Suprapubic skin (tissue), 4 donors: ENCODE measurements around the gene CHST1.

Experiments
- CTCF ChIP-seq, 2 donors: fragments of 200-600 bp in 1 of 2; fragments of 450-650 bp in 1 of 2; sonication (generic) in 1 of 2; IDR thresholded peaks; one replicate each; pipeline ENCODE4 v1.5.1; 2016 to 2019; ENCODE audit warnings: antibody characterized with exemption in 2 of 2, mild to moderate bottlenecking in 1 of 2, moderate library complexity in 1 of 2
- EP300 ChIP-seq: sonication (generic); formaldehyde crosslinking; IDR thresholded peaks from one replicate; pipeline ENCODE4 v1.6.1; 2017; ENCODE audit warnings: antibody characterized with exemption
- POLR2AphosphoS5 ChIP-seq, 3 donors: sonication (generic); formaldehyde crosslinking; IDR thresholded peaks; one replicate each; pipeline ENCODE4 v1.6.1; 2017; ENCODE audit warnings: antibody characterized with exemption in 3 of 3

- TF ChIP-seq CTCF (IDR thresholded peaks at IDR 0.05): no peak
- TF ChIP-seq EP300: no peak
- TF ChIP-seq POLR2AphosphoS5 (IDR thresholded peaks at IDR 0.05): no peak
These were observed 9.6 kb downstream of the CHST1 start for GRCh38 chr11:45655831-45656230.
